Measurements from ENCODE around the gene EPHB3.
"Not testable (repeated sequence)": the region's sequence is repeated elsewhere in the genome, so short reads cannot be mapped to it uniquely, and the experiment has no call there.

EPHB3 gene

DNA sequence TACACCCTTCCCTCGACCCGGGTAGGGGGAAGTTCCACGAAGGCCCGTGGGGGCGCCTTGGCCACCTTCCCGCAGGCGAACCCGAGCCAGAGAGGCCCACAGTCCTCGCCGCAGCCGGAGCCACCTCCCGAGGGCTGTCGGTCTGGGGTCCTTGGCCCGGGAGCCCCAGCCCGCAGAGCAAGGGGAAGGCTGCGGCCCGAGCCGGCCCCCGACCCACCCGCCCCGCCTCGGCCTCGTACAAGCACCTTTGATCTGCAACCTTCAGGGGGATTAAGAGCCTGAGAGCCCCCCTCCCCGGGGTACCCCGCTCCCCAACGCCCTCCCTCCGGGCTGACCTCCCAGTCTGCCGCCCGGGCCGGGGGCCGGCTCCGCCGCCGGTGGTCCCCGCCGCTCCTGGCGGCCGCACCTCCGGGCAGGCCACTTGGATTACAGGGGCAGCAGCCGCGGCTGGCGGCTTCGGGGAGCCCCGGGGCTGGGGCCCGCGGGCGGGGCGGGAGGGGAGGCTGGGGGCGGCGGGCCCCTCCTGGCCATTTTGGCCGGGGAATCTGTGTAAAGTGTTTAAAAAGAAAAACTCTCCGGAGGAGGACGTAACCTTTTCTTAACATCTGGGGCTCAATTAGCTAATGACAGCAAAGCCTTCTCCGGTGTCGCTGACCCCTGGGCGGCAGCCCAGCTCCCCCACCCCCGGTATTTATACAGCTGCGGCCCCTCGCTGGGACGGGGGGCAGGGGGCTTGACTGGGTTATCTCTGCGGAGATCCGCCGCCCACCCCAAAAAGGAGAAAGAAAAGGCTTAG is 40.2 kb downstream of the EPHB3 start:
- DNase-seq, result no peak

DNA sequence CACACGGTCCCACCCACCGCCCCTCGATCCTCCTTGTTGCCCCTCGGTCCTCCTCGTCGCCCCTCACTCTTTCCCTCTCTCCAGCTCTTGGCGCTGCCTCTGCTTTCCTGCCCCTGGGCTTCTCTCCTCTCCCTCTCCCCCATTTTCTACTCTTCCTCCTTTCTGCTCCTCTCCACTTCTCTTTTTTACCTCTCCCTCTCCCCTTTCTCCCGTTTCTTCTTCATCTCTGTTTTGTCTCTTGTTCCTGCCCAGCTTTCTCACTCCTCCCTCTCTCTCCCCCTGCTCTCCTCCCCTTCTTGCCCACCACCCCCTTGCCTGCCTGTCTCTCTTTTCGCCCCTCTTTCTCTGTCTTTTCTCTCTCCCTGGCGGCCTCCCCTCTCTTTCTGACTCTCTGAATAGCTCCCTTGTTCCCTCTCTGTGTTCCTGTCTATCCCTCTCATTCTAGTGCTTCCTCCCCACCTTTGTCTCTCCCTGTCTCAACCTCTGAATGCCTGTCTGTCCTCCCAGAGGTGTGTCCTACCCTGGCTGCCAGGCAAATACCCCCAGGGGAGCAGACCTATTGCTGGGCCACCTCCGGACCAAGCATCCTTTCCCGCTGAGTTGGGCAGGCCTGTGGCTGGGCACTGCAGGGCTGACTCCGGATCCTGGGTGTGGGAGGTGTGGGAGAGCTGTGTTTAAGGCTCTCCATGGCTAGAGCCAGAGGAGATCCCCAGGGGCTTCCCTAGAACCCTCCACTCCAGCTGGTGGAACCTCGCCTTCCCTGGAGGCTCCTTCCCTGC is 41.0 kb downstream of the EPHB3 start:
- no peak for DNase-seq

DNA sequence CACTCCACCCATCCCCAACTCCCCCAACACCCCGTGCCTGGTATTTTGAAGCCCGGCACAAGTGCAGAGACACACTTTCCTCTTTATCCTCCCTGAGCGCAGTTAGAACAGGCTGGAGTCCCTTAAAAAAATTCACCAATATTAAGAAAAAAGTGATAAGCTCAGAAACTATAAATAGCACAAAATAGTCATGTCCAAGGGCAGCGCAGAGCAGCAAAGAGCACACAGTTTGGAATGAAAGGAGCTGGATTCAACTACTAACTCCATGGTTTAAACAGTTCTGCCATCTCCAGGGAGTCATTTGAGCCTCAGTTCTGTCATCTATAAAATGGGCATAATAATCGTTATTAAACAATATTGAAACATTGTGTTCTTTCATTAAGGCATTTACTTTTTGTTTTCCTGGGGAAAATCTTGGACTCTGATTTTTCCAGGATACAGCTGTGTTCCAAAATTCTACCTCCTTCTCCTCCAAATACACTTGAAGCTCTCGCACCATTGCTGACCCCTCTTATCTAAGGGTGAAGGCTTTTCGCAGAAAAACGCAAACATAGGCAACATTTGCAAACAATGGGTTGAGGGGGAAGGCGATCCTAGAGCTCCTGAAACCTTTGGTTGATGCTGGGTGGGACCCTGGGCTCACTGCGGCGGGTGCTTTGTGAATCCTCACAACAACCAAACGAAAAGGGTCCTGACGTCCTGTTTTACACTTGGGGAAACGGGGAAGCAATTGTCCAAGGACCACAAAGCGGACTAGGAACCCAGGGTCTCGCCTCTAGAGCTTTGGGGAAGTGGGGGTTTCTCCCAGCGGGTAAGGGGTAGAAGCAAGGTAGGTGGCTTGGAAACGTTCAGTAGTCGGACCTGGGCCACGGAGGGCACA is 41.8 kb downstream of the EPHB3 start:
- no peak for DNase-seq

DNA sequence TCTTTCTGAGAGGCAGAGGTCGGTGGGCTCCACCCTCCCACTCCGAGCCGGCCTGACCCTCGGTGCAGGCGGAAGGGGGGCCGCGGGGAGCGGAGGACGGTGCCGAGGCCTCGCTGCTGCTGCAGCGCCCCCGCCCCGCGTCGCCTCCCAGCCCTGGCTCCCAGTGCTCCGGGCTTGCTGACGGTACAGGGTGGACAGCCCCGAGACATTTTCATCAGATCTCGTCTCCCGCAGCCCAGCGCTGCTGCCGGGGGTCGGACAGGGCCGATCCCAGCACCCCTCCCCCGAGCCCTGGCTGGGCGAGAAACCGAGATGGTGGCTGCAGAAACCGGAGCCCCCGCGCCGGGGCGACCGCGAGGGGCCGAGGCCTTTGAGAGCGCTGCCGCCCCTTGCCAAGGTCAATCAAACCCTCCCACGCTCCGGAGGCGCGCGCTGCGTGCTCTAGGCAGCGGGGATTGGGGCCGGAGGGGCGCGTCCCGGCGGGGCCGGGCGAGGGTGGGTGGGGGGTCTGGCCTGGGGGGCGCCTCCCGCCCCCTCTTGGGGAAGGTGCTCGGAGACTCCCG is 42.5 kb downstream of the EPHB3 start:
- DNase-seq, result no peak

DNA sequence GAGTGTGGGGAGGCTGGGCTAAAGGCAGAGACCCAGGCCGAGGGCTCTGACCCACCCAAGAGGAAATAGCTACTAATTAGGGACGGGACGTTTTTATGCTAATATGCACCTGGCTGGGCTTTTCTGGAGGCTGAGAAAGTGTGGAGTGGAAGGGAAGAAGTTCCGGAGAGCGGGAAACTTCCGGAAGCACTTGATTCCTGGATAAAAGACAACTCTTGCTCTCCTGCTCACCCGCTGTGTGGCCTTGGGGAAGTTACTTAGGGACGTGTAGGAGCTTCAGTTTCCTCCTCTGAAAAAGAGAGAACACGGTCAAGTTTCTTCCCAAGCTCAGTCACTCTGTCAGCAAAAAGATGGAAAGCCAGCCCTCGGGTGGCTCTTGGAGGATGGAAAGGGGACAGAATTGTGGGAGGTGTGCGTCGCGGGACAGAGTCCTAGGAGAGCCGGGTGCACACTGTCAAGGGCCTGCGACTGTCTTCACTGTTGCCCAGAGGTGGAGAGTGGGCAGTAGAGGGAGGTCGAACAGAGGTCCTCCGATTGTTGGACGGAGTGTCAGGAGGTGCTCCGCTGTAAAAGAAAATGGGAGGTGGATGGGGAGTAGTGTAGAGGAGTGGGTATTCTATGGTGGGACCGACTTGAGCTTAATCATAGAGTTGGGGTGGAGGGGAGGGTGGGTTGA is 43.2 kb downstream of the EPHB3 start:
- no peak for DNase-seq

DNA sequence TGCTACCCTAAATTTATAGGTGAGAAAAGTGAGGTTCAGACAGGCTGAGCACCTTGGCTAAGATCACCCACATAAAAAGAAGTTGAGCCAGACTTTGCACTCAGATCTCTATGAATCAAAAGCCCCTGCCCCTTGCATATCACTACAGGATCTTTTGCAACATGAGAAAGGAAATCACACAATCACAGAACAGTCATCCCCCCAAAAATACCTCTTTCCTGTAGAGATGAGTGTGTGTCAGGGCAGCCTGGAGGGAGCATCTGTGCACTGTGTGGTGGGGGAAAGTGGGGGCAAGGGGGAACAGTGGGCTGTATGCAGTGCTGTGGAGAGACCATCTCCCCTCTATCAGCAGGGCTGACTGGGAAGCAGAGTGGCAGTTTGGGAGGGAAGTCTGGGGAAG is 46.6 kb downstream of the EPHB3 start:
- DNase-seq, result no peak

DNA sequence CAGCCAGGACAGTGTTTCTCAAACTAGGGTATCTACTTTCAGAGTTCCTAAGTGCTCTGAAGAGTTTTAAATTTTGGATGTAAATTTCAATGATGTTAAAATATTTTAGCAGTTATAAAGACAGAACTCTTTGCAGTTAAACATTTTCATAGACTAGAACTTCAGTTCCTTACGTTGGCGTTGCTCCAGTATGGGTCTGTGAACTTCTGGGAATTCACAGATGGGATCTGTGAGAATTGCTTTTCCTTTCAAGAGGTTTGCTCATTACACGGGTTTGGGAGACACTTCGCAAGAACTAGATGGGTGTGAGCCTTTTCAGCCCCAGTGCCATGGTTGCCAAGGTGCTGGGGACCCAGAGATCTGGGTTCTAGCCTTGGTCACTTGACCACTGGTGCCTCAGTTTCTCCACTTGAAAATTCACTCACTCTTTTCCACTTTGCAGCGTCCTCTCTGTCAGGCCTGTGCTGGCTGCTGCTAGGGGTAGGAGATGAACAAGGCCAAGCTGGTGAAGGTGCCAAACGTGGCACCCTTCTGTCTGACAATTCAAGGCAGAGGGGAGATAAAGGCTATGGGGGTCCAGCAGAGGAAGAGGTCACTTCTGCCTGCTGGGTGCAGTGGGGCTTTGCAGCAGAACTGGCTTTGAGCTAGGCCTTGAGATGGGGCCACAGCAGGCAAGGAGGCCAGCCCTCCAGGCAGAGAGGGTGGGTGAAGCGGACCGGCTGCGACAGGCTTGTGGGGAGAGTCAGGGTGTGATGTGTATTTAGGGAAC is 48.1 kb downstream of the EPHB3 start:
- no peak for DNase-seq

DNA sequence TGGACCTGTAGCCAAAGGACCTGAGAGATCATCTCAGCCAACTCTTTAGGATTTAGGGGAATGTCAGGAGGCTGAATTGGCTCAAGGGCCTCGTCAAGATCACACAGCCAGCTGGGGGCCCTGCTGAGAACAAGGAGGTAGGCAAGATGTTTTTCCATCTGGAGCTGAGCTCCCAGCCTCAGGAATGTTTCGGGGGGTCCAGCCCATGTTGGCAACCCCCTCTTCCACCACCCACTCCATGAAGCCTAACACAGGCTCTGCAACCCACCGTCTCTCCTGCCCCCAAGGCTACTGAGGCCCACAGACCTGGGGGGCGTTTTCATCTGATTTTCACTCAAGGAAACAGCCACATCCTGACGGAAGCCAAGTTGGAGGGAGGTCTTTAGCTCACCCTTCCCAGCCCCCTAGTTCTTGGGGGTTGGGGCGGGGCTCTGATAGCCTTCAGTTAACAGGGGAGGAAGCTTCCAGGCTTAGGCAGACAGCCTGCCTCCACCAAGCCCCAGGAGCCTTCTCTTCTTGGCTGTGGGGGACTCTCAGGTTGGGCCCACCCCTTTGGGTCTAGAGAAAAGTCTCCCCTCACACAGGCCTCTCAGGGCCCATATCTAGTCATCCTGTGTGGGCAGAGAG is 48.8 kb downstream of the EPHB3 start:
- no peak for DNase-seq

DNA sequence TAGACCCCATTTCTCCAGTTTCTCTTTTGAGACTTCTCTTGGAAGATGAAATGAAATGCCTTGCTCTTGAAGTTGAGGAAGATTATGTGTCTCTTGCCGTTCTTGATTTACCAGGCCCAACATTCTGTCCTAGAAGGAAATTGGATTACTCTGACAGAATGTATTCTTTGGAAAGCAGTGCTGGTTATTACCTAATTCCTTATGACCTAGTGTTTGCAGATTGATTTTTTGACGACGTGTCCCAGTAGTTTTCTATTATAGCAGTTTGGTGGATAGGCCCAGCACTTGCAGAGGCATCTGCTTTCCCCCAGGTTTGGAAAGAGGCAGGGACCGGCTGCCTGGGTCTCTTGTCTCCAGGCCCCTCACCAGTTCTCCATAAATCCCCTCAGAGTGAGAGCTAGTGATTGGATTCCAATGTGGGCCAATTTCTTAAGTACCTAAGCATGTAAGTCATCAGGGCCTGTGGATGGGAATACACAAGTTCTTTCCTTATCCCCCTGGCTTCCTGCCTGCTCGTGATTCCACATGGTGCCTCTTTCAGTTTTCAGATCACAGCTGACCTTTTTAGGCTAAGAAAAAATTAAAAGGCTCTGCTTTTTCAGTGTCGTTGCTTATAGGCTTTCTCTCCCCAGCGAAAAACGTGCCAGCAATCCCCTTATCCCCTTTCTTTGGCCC is 50.2 kb downstream of the EPHB3 start:
- DNase-seq, result no peak

DNA sequence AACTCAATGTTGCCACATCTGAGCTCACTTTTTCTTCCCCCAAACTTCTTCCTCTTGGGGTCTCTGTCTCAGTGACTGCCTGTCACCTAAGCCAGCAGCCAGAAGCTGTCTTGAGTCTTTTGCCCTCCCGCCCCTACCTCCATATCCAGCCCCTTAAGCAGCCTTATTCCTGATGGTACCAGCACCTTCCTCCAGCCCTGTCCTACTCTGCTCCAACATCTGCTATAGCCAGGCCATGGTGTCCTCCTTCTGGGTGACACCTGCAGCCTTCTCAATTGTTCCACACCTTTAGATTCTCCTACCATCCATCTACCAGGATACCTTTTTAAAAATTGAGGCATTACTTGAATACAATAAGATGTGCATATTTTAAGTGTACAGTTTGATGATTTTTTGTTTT is 53.8 kb downstream of the EPHB3 start:
- DNase-seq, result no peak

DNA sequence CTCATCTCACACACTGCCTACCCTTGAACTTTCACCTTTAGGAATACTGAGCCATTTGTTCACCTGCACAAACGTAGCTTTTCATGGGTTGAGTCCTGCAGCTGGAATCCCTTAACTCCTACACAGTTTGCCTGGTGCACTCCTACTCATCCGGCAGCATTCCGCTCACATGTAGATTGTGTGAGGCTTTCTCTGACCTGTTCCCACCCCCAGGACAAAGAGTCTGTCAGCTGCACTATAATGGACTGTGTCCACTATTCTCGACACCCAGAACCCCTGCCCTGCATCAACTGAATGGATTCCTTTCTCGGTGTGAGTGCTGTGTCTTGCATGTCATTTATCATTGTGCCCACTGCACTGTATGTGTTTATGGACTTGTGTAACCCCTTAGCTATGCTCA is 54.9 kb downstream of the EPHB3 start:
- DNase-seq, result no peak

DNA sequence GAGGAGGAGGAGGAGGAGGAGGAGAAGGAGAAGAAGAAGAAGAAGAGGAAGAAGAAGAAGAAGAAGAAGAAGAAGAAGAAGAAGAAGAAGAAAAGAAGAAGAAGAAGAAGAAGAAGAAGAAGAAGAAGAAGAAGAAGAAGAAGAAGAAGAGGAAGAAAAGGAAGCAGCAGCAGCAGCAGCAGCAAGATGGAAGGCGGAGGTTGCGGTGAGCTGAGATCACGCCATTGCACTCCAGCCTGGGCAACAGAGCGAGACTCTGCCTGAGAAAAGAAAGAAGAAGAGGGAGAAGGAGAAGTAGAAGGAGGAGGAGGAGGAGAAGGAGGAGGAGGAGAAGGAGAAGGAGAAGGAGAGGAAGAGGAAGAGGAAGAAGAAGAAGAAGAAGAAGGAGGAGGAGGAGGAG is 55.7 kb downstream of the EPHB3 start:
- not testable (repeated sequence) for DNase-seq

DNA sequence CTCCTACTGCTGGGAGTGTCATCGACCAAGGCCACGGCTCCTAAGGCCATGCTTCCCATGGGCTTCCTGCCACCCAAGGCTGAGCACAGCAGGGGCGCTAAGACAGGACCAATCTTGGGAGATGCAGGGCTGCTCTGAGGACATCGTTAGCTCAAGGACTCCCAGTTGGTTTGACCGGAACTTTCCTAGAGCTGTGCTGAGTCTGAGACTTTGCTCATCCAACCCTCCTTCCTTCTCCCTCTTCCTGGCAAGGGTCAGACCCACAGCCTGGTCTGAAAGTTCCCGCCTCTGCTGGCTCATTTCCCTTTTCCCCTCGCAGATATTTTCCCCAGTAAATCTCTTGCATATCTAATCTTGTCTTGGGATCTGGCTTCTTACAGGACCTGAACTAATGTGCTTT is 57.2 kb downstream of the EPHB3 start:
- DNase-seq, result no peak

DNA sequence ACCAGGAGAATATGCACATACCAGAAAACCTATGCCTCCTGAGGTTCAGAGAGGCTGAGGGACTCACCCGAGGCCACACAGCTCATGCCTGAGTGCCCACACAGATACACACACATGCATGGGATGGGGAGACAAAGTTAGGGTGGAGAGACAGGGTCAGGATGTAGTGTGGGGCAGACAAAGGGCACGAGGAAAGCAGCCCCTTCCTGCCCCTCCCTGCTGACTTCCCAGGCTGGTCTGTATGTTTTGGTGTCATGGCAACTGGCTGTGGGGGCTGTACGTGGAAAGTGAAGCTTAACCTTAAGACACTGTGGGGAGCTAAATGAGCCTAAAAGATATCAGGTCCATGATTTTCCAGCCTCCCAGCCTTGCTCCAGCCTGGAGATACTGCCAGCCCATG is 57.8 kb downstream of the EPHB3 start:
- no peak for DNase-seq

DNA sequence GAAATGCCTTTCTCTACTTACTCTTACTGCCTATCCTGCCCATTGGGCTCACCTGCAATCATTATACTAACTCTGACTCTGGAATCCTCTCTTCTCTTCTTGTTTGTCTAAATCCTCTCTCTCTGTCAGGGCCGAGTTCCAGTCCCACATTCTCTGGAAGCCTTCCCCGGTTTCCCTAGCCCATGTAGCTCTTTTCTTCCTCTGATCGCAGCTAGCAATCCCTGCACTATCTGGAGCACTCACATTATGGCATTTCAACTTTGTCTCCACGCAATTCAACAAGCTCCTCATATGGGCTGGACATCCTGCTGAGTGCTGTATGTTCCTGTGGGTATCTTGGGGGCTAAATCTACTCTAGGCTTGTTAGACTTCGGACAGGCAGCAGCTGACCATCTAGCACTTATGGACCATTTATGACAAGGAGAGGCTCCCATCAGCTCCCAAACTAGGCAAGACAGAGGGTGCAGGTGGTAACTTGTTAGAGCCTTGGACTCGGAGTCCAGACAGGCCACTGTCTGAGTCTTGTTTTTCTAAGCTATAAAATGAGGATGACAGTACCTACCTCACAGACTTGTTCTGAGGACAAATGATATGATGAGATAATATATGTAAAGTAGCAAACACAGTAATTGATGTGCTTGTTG is 58.3 kb downstream of the EPHB3 start:
- DNase-seq, result no peak

DNA sequence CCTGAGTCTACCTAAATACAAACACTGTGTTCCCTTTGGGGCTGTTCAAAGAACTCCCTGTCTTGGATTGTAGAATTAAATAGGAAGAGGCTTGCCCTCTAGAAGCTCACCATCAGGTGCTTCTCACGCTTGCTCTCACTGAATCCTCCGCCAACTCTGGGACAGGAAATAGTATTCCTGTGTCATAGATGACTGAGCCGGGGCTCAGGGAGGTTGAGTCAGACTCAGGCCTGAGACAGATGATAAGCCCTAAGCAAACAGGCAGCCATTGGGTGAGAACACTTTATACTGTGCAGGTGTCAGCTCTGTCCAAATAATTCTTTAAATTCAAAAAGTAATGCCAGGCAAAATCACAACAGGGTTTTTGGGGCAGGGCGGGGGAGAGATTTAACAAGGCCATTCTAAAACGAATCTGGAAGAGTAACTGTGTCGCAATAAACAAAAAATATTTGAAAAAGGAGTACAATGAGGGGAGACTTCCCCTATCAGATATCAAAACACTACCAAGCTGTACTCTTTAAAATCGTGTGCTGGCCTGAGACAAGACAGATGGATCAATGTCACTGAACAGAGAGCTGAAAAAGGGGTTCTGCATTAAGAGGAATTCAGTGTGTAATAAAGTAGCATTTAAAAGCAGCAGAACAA is 59.0 kb downstream of the EPHB3 start:
- no peak for DNase-seq

DNA sequence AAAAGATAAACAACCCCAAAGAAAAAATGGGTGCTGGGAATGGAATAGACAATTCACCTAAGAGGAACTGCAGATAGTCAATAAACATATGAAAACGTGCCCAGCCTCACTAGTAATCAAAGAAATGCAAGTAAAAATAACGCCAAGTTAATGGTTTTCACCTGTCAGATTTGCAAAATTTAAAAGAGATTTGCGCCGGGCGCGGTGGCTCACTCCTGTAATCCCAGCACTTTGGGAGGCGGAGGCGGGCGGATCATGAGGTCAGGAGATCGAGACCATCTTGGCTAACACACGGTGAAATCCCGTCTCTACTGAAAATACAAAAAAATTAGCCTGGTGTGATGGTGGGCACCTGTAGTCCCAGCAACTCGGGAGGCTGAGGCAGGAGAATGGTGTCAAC is 60.6 kb downstream of the EPHB3 start:
- DNase-seq, result not testable (repeated sequence)

DNA sequence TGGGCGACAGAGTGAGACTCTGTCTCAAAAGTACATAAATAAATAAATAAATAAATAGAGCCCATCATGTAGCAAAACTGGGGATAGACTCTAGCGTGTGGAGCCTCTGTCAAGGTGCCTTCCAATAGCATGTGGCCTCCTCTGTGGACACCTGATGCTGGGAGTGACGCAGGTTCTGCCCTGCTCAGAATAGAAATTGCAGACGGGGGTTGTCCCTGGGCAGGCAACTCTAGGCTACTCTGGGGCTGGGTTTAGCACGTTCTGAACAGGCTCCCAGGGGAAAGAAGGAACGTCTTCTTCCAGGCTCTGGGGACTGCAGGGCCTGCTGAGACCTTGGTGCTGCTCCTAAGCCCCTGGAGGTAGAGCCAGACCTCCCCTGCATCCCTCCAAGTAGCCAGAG is 65.3 kb downstream of the EPHB3 start:
- no peak for DNase-seq

DNA sequence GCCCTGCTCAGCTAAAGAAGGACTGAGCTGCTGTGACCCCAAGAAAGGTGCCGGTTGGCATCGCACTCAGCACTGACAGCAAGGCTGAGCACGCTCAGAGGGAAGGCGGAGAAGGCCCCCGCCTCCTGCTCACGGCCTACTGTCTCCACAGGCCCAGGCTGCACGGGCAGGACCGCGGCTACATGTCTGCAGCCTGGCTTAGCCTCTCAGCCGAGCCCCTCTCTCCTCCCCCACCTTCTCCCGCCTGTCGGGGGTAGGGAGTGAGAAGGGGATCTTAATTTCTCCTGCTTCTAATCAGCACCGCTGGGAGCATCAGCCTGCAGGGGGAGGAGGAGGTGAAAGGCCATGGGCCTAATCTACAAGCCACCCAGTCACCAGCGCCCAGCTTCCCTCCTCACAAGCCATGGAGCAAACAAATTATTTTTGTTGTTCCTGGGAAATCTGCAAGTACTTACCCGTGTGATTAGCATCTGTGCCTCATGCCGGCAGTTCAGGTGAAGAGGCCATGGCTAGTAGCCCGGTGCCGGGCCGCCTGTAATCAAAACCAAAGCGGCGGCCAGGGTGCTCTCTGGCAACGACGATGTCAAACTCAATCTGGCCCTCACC is 68.1 kb downstream of the EPHB3 start:
- no peak for DNase-seq

All from effector CD8-positive, alpha-beta T cell (primary cell).